GM12865 (cell line): ENCODE data around the gene RABL2B.

Experiments
- DNase-seq: peaks from one replicate; pipeline ENCODE4 v3.0.0; 2010; ENCODE audit warnings: low read depth
- H3K4me3 ChIP-seq: 2 replicates; pipeline ENCODE4 v1.5.1; 2011; ENCODE audit warnings: mild to moderate bottlenecking, low read depth, low read length, control low read depth
- CTCF ChIP-seq: IDR thresholded peaks from 2 replicates; pipeline ENCODE4 v1.5.1; 2011; ENCODE audit warnings: low read length, control low read depth, low read depth, inconsistent platforms; ENCODE audit not compliant: insufficient read depth; ENCODE audit errors: missing control alignments

RABL2B gene

GRCh38 chr22:50719814-50720300, 63.6 kb downstream of the RABL2B start:
- TF ChIP-seq CTCF = no peak
- no peak for DNase-seq
- H3K4me3 ChIP-seq = no peak overlapping the region

GRCh38 chr22:50718352-50718709, 65.1 kb downstream of the RABL2B start:
- DNase-seq = no peak
- H3K4me3 ChIP-seq = no peak overlapping the region
- TF ChIP-seq CTCF = no peak

DNA sequence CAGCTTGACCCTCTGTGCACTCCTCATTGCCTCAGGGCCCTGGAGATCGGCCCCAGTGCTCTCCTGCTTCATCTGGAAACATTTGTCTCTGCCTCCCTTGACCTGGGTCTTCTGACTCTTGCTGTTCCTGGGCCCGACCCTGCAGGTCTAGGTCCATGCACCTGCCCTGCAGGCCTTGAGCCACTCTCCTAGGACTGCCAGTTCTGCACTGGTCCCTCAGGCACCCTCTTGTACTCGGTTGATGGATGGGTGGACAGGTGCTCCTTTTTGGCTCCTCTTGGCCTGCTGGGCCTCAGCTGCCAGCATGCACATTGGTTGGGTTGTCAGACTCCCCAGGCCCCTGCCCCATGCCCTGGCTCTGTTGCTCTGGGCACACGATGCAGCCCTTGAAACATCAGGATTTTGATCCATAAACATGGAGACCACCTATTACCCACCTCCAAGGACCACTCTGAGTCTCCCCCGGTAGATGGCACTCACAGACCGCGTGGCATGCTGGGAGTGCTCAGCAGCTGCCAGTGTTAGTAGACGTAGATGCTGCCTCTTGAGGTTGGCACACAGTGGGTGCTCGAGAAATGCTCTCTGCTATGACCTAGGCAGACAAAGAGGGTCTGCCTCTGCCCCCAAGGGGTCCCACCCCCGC, 65.6 kb downstream of the RABL2B start:
- DNase-seq = no peak
- H3K4me3 ChIP-seq = no peak overlapping the region
- TF ChIP-seq CTCF = no peak
